ENCODE data around the gene NCAM1. TPM values are rescaled to one million over a fixed set of nuclear protein-coding genes. Genes with fewer than 3 reads are reported as not detected.

Gene NCAM1
- total RNA-seq, 1 experiment from 2014 or later: 0.22 TPM

GRCh38 chr11:113261709-113262475 lies 300.7 kb downstream of the NCAM1 start:
- POLR2A ChIA-PET: no interaction called here
- intact Hi-C loops (cut with micrococcal nuclease): no loop called here

More at GRCh38 chr11:113261709-113262475, 300.7 kb downstream of the NCAM1 start:
- no peaks in the 10 kb centered on the region for H3K9me2 ChIP-seq (ENCODE audit: insufficient read depth)
- no peak overlapping the region for H3K9ac ChIP-seq (ENCODE audit: low read length)
- H3K27ac ChIP-seq (ENCODE audit: low read depth, low read length): no peak overlapping the region
- peaks cover 38% of the 10 kb centered on the region for H3K27me3 ChIP-seq (ENCODE audit: insufficient read depth, low read length)
- H4K20me1 ChIP-seq (ENCODE audit: insufficient read depth): no peaks in the 10 kb centered on the region
- no peaks in the 10 kb centered on the region for H3K4me1 ChIP-seq (ENCODE audit: control insufficient read depth in 1 of 2, insufficient read depth in 2 of 2, low read length in 2 of 2)
- RAD21 ChIA-PET (ENCODE audit: low non-redundant PET in 1 of 2, low total read pairs in 2 of 2, uncharacterized antibody in 2 of 2, unreplicated experiment in 2 of 2): no interaction called here
- CTCF ChIA-PET: no interaction called here
- TF ChIP-seq SIN3A (IDR thresholded peaks at IDR 0.05; ENCODE audit: low read depth) (no peak), CTCF (IDR thresholded peaks at IDR 0.05 in 2 of 3, conservative IDR thresholded peaks at IDR 0.05 in 1 of 3; ENCODE audit: borderline replicate concordance in 1 of 3, insufficient read depth in 1 of 3, low read depth in 2 of 3, low read length in 2 of 3) (no peak), POLR2AphosphoS5 (IDR thresholded peaks at IDR 0.05; ENCODE audit: low read depth, low read length) (no peak), JUND (IDR thresholded peaks at IDR 0.05) (no peak), SP1 (IDR thresholded peaks at IDR 0.05; ENCODE audit: low read depth) (no peak), POLR2A (IDR thresholded peaks at IDR 0.05; ENCODE audit: borderline replicate concordance, extremely low read depth, insufficient read depth, insufficient read length) (no peak), ATF3 (IDR thresholded peaks at IDR 0.05) (no peak), EGR1 (IDR thresholded peaks at IDR 0.05; ENCODE audit: low read depth) (no peak), EZH2phosphoT487 (IDR thresholded peaks at IDR 0.05; ENCODE audit: borderline replicate concordance) (no peak), ZNF274 (IDR thresholded peaks at IDR 0.05; ENCODE audit: low read depth, low read length) (no peak), SRF (IDR thresholded peaks at IDR 0.05; ENCODE audit: low read depth) (no peak), ZFX (IDR thresholded peaks at IDR 0.05) (no peak)
- no peak overlapping the region for H3K4me2 ChIP-seq (ENCODE audit: low read length)
- DNase-seq (ENCODE audit: low read depth, low spot score) (no peak), ATAC-seq (no peak)
- H3K79me2 ChIP-seq (ENCODE audit: insufficient read depth, low read length): no peaks in the 10 kb centered on the region
- H3K36me3 ChIP-seq (ENCODE audit: control insufficient read depth in 1 of 2, insufficient read depth in 2 of 2, low read length in 2 of 2): no peaks in the 10 kb centered on the region
- no peaks in the 10 kb centered on the region for H3K9me3 ChIP-seq (ENCODE audit: control insufficient read depth in 1 of 2, insufficient read depth in 1 of 2, low read depth in 1 of 2, low read length in 2 of 2)
- H2AFZ ChIP-seq (ENCODE audit: low read depth, low read length, poor library complexity, severe bottlenecking): no peak overlapping the region
- H3K4me3 ChIP-seq (replicated peaks in 1 of 2; ENCODE audit: low read depth in 1 of 2, low read length in 2 of 2): no peak overlapping the region
- BruUV-seq (replicated peaks): no TSS peak
